Stimulated activated CD4-positive, alpha-beta T cell treated with anti-CD3 and anti-CD28 coated beads, Interleukin-4, amount 100 ng/mL, for 48 hours (primary cell): ENCODE data around the gene PAXX.
"Not testable (repeated sequence)": the region's sequence is repeated elsewhere in the genome, so short reads cannot be mapped to it uniquely, and the experiment has no call there.

Experiments used
- DNase-seq, 2 donors: peaks; one replicate each; pipeline ENCODE4 v3.0.0-alpha.2; 2020; ENCODE audit warnings: low read depth in 2 of 2

The PAXX gene

GRCh38 chr9:137002646-137003041 is 10.4 kb downstream of the PAXX start:
- DNase-seq: no peak

GRCh38 chr9:137004285-137004684 is 12.1 kb downstream of the PAXX start:
- not testable (repeated sequence) for DNase-seq

DNA sequence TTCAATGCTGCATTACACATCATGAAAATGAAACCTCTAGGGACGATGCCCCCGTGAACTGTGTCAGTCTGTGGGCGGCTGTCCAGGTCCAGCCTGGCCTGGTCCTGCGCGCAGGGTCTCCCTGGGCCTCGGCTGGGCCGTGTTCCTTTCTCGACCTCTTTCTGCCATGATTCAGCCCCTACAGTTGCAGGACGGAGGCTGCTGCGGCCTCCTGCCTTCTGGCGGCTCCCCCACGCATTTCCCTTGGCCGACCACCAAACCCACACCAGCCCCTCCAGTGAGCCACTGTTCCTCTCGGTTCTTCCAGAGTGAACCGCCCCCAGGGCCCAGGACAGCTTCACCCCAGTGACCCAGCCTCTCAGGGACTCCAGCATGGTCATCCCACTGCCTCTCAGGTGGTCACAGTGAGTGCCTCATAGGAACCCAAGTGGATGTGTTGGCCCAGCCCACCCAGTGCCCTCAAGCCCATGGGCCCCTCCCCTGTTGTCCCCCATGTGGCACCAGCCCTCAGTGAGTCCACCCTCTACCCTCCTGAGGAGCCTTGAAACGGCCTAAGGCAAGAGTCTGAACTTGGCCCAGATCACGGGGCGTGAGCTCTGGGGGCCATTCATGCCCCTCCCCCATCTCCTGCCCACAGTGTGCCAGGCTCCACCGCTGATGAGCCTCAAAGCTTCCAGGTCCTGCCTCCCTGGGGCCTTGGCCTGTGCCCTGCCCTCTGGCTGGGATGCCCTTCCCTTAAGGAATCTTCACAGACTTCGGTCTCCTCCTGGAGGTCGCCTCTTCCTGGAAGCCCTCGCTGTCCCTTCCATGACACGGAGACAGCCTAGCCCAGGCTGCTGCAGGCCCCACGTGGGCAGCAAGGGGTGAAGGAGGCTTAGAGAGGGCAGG is 14.1 kb downstream of the PAXX start:
- DNase-seq: no peak

GRCh38 chr9:137007108-137007815 is 15.0 kb downstream of the PAXX start:
- DNase-seq: no peak

GRCh38 chr9:137007816-137008270 is 15.6 kb downstream of the PAXX start:
- DNase-seq: no peak

- DNase-seq: no peak
Observed at GRCh38 chr9:137008312-137008711, 16.1 kb downstream of the PAXX start.

DNA sequence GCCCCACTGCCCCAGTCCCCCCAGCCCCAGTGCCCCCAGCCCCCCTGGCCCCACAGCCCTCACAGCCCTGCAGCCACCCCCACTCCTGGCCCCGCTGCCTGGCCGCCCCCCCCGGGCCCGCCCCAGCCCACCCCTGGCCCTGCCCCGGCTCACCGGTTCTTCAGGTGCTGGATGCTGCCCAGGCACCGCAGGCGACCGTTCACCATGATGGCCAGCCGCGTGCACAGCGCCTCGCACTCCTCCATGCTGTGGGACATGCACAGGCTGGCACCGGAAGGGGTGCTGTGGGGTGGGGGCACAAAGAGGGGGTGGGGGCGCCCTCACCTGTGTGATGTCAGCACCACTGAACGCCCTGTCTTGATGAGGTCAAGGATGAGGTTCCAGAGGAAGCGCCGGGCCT is 17.0 kb downstream of the PAXX start:
- no peak for DNase-seq

- DNase-seq: no peak
Observed at GRCh38 chr9:137009938-137010732, 17.9 kb downstream of the PAXX start.

DNA sequence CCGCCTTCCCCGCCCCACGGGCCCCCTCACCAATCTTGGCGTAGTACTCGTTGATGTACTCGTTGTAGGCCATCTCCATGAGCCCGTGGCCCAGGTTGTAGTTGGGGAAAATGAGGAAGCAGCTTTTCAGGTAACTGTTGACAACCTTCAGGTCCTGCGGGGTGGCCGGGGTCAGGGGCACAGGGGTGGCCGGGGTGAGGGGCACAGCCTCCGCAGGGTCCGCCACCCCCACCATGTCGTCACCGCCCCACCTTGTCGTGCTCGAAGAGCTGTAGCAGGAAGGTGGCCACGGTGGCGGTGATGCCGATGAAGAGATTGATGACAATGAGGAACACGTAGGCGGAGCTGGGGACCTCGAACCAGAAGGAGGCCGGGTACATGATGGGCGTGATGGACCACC is 18.9 kb downstream of the PAXX start:
- DNase-seq: no peak

DNA sequence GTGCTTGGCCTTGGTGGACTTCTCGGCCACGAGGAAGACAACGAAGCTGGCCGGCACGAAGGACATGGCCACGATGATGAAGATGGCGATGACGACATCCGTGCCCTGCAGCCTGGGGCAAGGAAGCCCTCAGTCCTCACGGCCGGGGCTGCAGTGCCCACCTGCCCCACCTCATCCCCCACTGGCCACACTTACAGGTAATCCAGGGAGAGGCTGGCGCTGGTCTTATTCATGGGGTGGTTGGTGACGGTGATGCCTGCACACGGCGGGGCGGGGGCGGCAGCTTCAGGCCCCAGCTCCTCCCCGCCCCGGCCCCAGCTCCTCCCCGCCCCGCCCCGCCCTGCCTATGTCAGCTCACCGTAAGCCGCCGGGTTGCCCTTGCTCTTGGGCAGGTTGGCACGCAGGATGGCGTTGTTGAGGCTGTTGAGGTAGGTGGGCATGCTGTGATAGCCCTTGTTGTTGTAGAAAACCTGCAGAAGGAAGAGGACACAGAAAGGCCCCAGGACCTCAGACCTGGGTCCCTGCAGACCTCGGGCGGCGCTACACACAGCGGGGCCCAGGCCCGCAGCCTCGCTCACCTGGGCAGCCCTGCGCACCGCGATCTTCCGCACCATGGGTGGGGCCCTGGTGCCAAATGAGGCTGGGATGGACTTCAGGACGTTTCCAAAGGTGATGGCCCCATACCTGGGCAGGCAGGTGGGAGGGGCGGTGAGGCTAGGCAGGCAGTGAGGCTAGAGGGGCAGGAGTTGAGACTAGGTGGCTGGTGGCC is 19.9 kb downstream of the PAXX start:
- DNase-seq: no peak

GRCh38 chr9:137012694-137013570 is 20.7 kb downstream of the PAXX start:
- no peak for DNase-seq

DNA sequence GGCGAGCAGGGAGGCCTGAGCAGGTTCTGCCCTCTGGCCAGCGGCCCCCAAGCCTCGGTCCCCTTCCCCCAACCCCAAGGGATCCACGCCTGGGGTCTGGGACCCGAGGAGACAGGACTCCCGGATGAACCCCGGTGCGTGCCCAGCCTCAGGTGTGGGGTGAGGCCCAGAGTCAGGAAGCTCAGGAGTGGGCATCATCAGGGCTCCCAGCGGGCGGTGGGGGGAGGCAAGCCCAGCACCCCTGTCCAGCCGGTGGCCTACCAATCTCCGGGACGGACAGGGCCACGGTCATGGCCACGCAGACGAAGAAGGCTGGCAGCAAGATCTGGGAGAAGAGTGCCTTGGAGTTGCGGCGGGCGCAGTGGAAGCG is 21.3 kb downstream of the PAXX start:
- DNase-seq: no peak

- no peak for DNase-seq
Observed at GRCh38 chr9:137014166-137014565, 21.9 kb downstream of the PAXX start.

DNA sequence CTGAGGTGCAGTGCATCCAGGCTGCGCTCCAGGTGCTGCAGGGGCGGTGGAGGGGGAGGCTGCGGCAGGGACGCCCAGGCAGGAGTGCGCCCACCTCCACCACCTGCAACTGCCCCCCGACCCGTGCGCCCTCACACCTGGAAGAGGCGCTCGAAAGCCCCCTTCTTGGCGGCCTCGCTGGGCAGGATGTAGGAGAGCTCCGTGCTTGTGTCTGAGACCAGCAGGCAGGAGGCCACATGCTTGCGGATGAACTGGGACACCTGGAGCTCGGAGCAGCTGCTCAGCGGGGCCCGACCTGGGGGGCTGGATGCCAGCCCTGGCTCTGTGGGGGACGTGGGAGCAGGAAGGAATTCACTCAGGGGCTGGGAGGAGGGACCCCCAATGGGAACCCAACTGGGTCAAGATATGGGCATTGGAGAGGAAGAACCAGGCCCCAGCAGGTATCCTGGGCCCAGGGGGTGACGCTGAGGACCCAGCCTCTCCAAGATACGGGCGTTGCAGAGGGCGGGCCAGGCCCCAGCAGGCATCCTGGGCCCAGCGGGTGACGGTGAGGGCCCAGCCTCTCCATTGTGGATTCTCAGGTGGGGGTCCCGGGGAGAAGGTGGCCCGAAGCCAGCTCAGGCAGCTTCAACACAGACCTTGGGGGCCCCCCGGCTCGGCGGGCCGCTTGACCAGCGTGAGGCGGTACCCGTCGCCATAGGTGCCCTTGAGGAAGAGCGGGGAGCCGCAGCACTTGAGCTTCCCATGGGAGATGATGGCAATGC is 22.7 kb downstream of the PAXX start:
- DNase-seq: no peak

- DNase-seq: no peak
Observed at GRCh38 chr9:137015540-137015930, 23.3 kb downstream of the PAXX start.

DNA sequence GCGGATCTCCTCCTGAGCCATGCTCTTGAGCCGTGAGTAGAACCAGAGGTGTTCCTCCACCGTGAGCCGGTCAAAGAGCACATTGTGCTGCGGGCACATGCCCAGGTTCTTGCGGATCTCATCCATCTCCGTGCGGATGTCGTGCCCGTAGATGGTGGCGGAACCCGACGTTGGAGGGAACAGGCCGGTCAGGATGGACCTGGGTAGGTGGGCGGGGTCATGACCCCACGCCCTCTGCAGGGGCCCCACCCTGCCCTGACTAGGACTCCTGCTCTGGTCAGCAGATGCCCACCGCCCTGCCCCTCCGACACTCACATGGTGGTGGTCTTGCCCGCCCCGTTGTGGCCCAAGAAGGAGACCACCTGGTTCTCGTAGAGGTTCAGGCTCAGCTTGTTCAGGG is 23.8 kb downstream of the PAXX start:
- DNase-seq: no peak

- no peak for DNase-seq
Observed at GRCh38 chr9:137016436-137016835, 24.2 kb downstream of the PAXX start.

DNA sequence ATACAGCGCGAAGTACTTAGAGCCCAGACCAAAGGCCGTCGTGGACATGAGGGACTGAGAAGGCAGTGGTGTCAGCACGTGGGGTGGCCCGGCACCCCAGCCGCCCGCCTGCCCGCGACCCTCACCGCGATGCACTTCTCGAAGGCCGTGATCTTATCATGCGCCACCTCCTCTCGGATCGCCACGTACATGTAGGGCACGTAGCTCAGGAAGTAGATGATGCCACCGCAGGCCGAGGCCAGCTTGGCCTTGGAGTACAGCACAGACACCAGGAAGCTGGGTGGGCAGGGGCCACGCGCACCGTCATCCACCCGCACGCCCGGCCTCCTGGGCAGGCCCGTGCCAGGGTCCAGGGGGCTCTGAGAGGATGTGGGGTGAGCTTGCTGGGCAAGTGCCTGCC is 24.8 kb downstream of the PAXX start:
- no peak for DNase-seq

DNA sequence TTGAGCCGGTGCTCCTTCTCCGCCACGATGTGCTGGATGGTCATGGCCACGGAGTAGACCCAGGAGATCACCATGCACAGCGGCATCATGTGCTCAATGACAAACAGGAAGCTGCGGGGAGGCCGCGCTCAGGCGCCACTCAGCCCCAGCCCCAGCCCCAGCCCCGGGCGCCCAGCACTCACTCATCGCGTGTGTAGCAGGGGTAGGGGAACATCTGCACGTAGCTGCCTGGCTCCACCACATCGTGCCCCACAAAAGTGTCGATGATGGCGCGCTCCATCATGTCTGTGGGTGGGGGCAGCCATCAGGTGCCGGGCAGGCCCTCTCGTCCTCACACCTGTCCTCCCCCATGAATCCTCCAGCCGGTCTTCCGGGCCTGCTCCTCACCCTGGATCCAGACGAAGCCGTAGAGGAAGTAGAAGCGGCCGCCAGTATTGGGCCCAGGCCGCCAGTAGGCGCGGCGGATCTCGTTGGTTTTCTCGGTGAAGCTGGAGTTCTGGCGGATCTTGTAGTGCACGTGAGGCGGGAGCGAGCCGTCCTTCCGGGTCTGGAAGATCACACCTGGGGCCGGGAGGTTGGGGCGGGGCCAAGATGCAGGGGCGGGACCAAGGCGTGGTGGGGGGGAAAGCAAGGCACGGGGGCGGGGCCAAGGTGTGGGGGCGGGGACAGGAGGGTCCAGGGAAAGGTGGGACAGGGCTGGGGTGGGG is 25.7 kb downstream of the PAXX start:
- no peak for DNase-seq
